GM19372 (cell line): Measurements from ENCODE around the gene RPS6KA2.

Experiments used
- ATAC-seq: cut with Tn5 transposase; IDR thresholded peaks from one replicate; pipeline ENCODE4 v1.9.1; 2021; ENCODE audit warnings: mild to moderate bottlenecking, low read depth, moderate library complexity; ENCODE audit not compliant: unreplicated experiment

Gene RPS6KA2

DNA sequence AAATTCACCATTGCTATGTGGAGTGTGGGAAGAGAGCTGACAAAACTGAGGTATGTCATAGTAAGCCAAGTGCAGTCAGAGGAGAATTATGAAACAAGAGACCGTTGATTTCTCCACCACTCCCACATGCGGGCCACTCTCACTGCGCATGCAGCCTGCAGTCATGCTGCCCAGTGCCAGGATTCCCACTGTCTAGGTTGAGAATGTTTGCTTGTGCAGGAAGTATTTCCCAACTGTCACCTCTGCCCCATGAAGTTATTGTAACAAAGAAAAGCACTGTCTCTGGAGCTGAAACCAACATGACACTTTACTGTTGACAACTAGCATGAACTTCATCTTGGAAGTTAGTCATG is 266.0 kb downstream of the RPS6KA2 start:
- ATAC-seq: no peak

DNA sequence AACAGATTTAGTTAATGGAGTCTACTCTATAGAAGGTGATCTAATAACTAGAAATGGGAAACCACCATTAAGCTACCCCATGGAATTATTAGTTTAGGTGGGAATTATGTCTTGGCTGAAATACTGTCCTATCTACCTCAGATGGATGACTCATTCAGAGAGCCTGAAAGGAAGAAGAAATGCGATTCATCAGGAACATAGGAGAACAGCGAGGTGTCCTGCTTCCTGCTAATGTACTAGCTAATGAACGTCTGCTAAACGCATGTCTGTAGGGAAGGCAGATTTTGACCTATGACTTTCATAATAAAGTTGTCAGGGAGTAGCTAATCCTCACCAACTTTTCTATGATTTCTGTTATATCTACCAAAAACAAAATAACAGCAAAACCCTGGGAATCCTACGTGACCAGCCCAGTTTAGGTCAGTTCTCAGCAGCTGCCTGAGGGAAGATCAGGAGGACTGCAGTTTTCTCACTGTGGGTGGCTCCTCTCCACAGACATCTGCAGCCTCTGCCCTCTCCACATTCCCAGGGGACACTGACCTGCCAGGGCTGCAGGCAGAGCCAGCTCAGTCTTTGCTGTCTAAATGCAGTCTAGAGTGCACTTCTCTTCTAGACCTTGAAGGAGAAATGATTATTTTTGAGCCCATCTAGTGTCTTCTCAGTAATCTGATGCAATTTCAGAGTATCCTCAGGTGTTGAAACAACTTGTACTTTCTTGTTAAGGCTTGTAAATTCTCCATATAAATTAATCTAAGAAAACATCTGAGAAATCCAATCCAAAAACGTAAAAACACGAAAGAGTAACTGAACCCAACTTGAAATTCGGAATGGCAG is 266.6 kb downstream of the RPS6KA2 start:
- no peak for ATAC-seq
